ENCODE measurements around the gene BSDC1. TPM values are rescaled to one million over a fixed set of nuclear protein-coding genes. Genes with fewer than 3 reads are reported as not detected.

BSDC1 gene
- total RNA-seq, 1 donor from 2014 or later: 79.0 TPM

DNA sequence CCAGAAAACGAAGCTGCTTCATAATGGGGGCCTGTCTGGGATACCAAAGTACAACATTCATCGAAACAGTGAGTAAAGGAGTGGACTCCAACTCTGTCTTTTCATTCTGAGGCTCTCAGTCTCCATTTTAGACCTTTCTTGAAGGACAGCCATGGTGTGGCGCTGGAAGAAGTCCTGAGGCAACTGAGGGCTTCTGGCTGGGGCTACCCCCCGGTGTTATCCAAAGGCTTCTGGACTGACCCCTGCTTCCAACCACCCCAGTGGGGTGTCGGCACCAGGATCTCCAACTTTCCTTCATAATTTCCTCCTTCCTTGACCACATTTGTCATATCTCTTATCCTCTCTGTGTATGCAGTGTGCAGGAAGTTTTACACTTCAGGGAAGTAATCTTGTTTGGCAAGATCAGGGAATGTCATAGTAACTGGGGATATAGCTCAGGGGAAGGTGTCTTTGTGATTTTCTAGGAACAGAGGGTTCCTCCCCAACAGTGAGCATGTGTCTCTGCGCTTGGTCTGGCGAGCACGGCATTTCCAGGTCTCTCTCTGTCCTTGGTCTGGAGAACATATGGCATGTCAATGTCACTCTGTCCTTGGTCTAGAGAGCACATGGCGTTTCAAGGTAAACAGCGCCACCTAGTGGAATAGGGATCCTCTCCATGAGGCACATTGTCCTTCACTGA lies 19.4 kb upstream of the BSDC1 start:
- peak; percentile 10 for DNase-seq (ENCODE audit: low spot score)
- Mint-ChIP-seq H3K36me3 (ENCODE audit: low read depth, unreplicated experiment) (peaks cover 14% of the 10 kb centered on the region), H3K4me1 (ENCODE audit: unreplicated experiment) (no peaks in the 10 kb centered on the region), H3K27me3 (ENCODE audit: unreplicated experiment) (no peaks in the 10 kb centered on the region), H3K4me3 (ENCODE audit: unreplicated experiment) (peak overlapping the region; percentile 76), H3K27ac (ENCODE audit: unreplicated experiment) (no peak overlapping the region), H3K9me3 (ENCODE audit: unreplicated experiment) (peaks cover 5% of the 10 kb centered on the region)
- peak; percentile 76 for TF ChIP-seq CTCF (IDR thresholded peaks at IDR 0.05; ENCODE audit: unreplicated experiment)

DNA sequence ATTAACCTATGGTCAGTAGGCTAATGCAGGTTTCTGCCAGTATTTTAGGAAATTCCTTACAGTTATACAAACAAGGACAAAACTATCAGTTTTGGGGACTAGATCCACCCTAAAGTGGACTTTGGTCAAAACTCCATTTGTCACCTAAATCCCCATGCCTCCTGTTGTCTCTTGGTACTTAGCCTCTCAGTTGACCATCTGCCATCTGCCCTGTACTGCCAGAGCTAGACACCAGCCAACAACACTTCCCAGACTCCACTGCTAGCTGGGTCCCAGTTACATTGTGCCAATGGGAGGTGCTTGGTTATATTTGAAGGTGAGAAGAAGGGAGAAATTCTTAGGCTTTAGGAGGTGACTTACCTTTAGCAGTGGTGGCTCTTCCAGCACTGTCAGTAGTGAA lies 17.0 kb upstream of the BSDC1 start:
- Mint-ChIP-seq H3K36me3 (ENCODE audit: low read depth, unreplicated experiment) (peaks cover 14% of the 10 kb centered on the region), H3K27me3 (ENCODE audit: unreplicated experiment) (no peaks in the 10 kb centered on the region), H3K9me3 (ENCODE audit: unreplicated experiment) (no peaks in the 10 kb centered on the region), H3K4me1 (ENCODE audit: unreplicated experiment) (no peaks in the 10 kb centered on the region), H3K4me3 (ENCODE audit: unreplicated experiment) (no peak overlapping the region), H3K27ac (ENCODE audit: unreplicated experiment) (no peak overlapping the region)
- no peak for DNase-seq (ENCODE audit: low spot score)
- TF ChIP-seq CTCF (IDR thresholded peaks at IDR 0.05; ENCODE audit: unreplicated experiment): no peak

- no peak for TF ChIP-seq CTCF (IDR thresholded peaks at IDR 0.05; ENCODE audit: unreplicated experiment)
- H3K27me3 Mint-ChIP-seq (ENCODE audit: unreplicated experiment): no peaks in the 10 kb centered on the region
- no peaks in the 10 kb centered on the region for H3K36me3 Mint-ChIP-seq (ENCODE audit: low read depth, unreplicated experiment)
- no peaks in the 10 kb centered on the region for H3K4me1 Mint-ChIP-seq (ENCODE audit: unreplicated experiment)
- no peaks in the 10 kb centered on the region for H3K9me3 Mint-ChIP-seq (ENCODE audit: unreplicated experiment)
- no peak overlapping the region for H3K27ac Mint-ChIP-seq (ENCODE audit: unreplicated experiment)
- H3K4me3 Mint-ChIP-seq (ENCODE audit: unreplicated experiment): no peak overlapping the region
- no peak for DNase-seq (ENCODE audit: low spot score)
Observed at GRCh38 chr1:32406629-32407111, 12.4 kb upstream of the BSDC1 start.

DNA sequence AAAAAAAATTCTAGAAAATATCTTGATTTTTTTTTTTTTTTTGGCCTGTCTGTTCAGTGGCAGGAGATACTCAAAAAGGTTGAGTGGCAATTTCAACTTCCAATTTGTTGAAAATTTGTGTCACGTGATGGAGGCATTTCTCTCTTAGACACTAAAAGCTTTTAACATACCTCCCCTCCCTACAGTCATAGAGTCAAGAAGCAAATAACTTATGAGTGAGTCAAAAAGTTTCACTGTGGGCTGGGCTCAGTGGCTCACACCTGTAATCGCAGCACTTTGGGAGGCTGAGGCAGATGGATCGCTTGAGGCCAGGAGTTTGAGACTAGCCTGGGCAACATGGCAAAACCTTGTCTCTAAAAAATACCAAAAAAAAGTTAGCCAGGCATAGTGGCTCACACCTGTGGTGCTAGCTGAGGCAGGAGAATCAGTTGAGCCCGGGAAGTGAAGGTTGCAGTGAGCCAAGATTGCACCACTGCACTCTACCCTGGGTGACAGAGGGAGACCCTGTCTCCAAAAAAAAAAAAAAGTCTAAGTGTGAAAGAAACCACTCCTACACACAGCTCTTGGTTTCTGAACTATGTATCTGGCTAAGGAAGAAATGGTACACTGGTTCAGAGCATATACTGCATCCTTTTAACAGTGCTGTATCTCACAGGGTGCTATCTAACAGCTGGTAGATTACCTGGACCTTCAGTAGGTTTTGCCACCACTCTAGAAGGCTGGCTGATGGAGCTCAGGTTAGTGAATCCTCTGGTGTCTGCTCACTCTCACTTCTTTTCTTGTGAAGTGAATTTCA lies 11.6 kb upstream of the BSDC1 start:
- H3K27ac Mint-ChIP-seq (ENCODE audit: unreplicated experiment): no peak overlapping the region
- no peak for TF ChIP-seq CTCF (IDR thresholded peaks at IDR 0.05; ENCODE audit: unreplicated experiment)
- H3K36me3 Mint-ChIP-seq (ENCODE audit: low read depth, unreplicated experiment): no peaks in the 10 kb centered on the region
- no peaks in the 10 kb centered on the region for H3K4me1 Mint-ChIP-seq (ENCODE audit: unreplicated experiment)
- H3K9me3 Mint-ChIP-seq (ENCODE audit: unreplicated experiment): no peaks in the 10 kb centered on the region
- H3K27me3 Mint-ChIP-seq (ENCODE audit: unreplicated experiment): no peaks in the 10 kb centered on the region
- H3K4me3 Mint-ChIP-seq (ENCODE audit: unreplicated experiment): no peak overlapping the region
- no peak for DNase-seq (ENCODE audit: low spot score)

DNA sequence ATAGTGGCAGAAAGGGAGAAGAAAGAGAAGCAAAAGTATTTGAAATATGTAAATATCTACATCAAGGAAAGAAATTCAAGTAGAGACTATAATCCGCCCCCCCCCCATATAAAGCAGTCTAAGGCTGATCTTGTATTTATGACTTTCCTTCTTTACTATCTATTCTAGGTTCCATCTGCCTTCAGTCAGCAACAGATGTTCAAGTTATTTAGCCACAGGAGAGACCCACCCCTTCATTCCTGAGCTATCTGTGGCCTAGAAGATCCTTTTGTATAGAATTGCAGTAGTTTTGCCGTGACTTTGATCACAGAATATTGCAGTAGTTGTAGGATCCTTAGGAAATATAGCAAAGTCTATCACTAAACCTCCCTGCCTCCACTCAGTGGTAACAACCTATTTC lies 10.7 kb upstream of the BSDC1 start:
- H3K36me3 Mint-ChIP-seq (ENCODE audit: low read depth, unreplicated experiment): no peaks in the 10 kb centered on the region
- DNase-seq (ENCODE audit: low spot score): no peak

More for the DNA sequence above, 10.7 kb upstream of the BSDC1 start:
- no peaks in the 10 kb centered on the region for H3K9me3 Mint-ChIP-seq (ENCODE audit: unreplicated experiment)
- H3K4me3 Mint-ChIP-seq (ENCODE audit: unreplicated experiment): no peak overlapping the region
- no peak overlapping the region for H3K27ac Mint-ChIP-seq (ENCODE audit: unreplicated experiment)
- H3K4me1 Mint-ChIP-seq (ENCODE audit: unreplicated experiment): no peaks in the 10 kb centered on the region
- H3K27me3 Mint-ChIP-seq (ENCODE audit: unreplicated experiment): no peaks in the 10 kb centered on the region
- no peak for TF ChIP-seq CTCF (IDR thresholded peaks at IDR 0.05; ENCODE audit: unreplicated experiment)
